Activated CD4-positive, alpha-beta T cell treated with anti-CD3 and anti-CD28 coated beads, Interleukin-2, amount 50 U/mL, for 1 hour (primary cell): ENCODE data around the gene ARHGEF1.
A peak's percentile ranks its signal among the peaks of the same experiment; 100 is the strongest.
"Not testable (repeated sequence)": the region's sequence is repeated elsewhere in the genome, so short reads cannot be mapped to it uniquely, and the experiment has no call there.

Experiments used
- DNase-seq: peaks from one replicate; pipeline ENCODE4 v3.0.0-alpha.2; 2020

The ARHGEF1 gene

DNA sequence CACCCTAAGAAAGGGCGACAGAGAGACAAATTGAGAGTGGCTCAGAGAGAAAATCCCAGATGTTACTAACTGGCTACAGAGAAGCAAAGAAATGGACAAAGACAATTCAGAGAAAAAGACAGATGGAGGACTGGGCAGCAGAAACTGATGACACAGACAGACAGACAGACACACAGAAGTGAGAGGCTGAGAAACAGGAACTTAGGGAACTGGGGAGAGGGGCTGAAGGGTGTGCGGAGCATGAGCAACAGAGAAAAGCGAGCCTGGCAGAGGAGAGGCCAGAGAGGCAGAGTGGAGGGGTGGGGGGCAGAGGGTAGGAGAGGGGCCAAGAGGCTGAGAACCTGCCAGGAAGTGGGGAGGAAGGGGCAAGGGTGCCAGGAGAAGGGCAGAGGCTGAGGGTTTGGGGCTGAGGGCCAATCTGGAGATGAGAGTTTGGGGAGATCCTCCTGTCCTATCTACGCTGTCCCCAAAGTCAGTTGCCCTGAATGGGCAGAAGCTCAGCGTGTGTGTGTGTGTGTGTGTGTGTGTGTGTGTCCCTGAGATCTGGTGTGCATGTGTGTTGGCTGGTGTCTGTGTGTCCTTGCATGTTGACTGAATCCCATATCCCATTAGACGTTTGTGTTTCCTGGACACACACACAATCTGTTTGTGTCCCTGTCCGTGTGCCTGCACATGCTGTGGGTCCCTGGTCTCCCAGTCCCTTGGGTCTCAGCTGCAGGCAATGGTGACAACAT lies 50.9 kb downstream of the ARHGEF1 start:
- DNase-seq, result no peak

DNA sequence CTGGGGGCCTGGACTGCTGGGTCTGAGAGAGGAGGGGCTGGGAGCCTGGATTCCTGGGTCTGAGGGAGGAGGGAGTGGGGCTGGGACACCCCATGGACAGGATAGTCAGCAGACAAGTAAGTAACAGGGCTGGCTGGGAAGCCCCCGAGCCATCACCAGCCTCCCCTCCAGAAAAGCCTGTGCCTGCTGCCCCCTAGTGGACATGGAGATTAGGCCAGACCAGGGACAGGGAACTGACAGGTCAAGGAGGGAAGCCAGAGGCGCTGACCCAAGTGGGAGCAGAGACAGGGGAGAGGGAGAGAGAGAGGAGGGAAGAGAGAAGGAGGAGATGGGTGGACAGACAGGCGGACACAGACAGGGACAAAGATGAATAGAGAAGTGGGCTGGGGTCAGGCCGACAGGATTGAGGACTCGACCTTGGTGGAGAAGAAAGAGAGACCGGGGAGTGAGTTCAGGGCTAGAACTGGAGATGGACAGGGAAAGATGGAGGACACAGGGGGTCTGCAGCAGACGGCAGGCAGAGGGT lies 51.9 kb downstream of the ARHGEF1 start:
- peak; percentile 75 for DNase-seq

DNA sequence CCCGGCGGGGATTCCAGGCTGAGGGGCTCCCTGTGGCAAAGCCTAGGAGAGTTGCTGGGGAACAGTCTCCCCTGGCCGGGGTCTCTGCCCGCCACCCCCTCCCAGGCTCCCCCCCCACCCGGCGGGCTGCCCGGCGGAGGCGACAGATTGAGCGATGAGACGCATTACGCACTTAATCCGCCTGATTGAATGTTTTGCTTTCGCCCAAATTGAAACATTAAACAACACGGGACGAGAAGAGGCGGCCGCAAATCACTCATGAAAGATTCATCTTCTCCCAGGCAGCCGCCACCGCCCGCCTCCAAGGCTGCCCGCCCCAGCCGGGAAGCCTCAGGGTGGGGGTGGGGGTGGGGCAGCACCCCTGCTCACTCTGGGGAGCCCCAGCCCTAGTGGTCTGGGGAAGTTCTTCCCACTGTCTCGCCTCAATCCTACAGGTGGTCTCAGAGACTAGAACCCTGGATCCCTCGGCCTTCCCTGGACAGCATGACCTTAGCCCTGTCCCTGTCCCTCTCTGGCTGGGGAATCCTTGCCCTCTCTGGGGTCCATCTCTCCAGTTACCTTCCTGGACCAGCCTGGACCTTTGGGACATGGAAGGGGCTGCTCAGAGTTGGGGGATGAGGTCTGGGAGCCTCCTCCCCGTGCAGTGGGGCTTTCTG lies 52.9 kb downstream of the ARHGEF1 start:
- no peak for DNase-seq

DNA sequence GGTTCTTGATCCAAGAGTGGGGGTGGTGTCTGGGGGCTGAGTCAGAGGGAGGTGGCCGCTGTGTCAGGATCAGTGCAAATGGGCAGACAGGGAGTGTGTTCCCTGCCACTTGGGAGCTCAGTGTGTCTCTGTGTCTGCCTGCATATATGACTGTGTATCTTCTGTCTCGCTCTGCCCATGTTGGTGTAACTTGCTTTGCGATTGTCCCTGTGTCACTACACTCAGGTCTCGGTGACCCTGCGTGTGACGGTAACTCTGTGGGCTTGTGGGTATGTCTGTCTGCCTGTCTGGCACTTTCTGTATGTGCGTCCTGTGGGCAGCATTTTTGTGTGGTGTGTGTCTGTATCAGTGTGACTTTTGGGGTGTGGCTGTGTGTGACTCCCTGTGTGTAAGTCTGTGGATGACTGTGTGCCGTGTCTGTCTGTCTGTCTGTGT lies 53.4 kb downstream of the ARHGEF1 start:
- no peak for DNase-seq

DNA sequence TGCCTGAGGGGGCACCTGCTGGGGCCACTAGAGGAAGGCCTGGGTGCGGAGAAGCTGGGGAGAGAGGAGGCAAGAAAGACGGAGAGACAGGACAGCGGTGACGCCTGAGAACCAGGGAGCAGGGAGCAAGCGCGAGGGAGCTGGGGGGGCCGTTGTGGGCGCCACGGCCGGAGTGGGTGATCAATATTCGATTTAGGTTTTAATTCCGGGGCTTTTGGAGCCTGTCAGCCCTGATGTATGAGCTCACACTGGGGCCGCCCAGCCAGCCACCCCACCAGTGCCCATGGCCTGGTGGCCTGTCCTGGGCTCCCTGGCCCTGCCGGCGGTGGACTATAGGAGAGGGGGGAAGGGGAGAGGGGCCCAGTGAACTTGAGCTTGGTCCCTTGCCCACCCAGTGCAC lies 54.0 kb downstream of the ARHGEF1 start:
- no peak for DNase-seq

DNA sequence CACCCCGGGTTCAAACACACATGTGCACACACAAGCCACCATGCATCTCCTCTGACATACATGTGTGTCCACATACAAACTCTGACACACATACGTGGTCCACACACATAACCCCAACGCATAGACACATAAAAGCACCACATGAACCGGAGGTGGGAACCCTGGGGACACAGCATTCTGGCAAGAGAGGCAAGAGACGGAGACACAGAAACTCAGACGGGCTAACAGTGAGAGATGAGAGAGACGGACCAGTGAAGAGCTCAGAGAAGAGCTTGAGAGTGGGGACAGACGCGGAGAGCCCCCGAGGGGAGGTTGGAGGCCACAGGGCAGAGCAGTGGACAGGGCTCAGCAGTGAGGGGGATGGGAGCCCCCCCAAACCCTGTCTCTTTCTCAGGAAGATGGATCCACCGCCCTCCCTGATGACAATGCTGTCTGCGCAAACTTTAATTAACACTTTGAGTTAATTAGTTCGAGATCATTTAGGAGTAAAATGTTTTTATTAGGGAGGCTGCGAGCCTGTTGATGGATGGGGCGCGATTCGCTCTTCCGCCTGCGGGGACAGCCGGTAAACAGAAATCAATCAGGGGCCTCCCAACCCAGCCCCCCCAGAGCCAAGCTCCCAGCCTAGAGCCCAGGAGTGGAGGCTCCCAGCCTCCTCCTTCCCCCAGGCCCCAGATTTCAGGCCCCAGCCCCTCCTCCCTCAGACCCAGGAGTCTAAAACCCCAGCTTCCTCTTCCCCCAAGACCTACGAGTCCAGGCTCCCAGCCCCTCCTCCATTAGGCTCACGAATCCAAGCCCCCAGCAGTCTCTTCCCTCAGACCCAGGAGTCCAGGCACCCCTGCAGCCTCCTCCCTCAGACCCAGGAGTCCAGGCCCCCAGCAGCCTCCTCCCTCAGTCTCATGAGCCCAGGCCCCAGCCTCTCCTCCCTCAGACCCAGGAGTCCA lies 54.8 kb downstream of the ARHGEF1 start:
- no peak for DNase-seq

DNA sequence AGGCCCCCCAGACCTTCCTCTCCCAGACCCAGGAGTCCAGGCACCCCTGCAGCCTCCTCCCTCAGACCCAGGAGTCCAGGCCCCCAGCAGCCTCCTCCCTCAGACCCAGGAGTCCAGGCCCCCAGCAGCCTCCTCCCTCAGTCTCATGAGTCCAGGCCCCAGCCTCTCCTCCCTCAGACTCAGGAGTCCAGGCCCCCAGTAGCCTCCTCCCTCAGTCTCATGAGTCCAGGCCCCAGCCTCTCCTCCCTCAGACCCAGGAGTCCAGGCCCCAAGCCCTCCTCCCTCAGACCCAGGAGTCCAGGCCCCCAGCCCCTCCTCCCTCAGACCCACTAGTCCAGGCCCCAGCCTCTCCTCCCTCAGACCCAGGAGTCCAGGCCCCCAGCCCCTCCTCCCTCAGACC lies 56.2 kb downstream of the ARHGEF1 start:
- DNase-seq, result not testable (repeated sequence)

DNA sequence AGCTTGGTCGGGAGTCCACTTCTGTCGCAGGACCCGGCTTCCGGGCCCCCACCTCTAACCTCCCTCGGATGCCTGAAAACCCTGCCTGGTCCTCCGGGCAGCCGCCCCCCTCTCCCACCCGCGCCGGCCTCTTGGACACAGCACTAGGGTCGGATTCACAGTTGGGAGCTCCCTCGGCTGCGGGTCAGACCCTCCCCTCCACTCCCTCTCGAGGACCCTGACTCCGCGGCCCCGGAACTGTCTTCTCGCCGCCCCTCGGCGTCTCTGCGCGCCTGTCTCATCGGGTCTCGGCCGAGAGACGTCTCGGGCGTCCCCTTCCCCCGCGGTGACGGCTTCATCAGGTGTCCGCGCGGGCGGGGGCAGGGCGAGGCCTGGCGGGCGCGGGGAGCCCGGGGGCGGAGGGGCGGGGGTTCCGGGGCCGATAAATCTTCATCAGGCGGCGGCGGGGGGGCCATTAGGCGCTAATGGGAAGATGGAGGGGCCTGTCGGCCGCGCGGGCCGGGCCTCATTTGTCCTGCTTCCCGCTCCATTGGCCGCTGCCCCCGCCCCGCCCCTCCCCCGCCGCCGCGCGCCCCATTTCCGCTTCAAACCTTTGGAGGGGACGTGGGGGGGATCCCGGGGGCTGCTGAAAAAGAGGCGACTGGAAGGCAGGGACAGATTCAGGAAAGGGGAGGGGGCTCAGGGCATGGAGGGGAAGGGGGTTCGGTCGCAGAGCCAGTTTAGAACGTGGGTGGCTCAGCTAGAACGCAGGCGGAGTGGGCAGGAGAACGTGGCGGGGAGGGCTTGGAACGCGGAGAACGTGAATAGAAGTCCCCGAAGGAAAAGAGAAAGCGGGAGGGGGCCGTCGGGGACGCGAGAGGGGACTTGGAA lies 57.1 kb downstream of the ARHGEF1 start:
- DNase-seq, result peak; percentile 61

DNA sequence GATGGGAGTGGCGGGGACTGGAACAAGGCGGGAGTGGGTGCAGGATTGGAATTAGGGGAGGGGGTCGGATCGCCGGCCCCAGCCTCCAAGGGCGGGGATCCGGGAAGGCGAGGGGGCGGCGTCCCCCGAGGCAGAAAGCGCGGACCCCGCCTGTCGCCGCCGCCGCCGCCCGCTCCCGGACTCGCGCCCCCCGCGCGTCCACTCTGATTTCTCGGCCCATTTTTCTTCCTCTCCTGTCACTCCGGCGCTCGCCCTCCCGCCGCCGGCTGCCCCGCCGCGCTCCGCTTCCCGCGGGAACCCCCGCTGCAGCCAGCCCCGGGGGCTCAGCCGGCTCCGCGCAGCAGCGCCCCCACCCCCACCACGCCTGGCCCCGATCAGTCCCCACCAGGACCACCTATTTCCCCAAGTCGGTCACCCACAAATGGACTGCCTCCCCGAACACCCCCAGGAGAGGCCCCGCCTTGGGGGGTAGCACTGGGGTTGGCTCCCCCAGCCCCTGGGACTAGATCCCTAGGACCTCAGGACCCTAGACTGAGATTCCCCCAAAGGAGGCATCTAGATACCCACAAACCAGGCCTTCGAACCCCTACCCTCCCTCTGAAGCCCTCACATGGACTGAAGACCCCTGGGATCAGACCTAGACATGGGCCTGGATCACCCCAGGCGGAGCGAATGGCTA lies 57.9 kb downstream of the ARHGEF1 start:
- no peak for DNase-seq

DNA sequence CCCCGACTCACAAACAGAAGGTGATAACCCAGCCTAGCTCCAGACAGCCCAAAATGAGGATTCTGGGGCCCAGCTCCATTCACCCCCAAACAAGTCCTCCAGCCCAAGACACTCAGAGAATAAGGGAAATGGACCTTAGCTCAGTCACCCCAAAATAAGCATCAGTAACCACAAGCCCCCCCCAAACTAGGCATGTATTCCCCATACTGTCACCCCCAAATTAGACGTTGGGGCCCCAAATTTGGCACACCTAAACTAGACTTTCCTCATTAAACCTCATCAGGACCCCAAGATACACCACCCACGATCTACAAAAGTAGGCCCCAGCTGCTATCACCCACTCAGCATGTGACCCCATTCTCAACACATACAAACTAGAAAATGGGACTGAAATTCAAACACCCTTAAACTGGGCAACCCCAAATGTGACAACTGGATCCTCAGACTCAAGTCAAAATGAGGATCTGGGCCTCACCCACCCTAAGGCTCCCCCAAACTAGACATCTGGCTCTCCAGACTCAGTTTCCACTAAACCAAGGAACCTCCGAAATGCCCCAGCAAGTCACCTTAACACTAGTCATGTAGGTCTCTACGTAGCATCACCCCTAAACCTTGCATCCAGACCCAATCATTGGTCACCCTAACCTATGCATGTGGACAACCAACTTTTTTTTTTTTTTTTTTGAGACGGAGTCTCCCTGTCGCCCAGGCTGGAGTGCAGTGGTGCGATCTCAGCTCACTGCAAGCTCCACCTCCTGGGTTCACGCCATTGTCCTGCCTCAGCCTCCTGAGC lies 58.6 kb downstream of the ARHGEF1 start:
- no peak for DNase-seq

DNA sequence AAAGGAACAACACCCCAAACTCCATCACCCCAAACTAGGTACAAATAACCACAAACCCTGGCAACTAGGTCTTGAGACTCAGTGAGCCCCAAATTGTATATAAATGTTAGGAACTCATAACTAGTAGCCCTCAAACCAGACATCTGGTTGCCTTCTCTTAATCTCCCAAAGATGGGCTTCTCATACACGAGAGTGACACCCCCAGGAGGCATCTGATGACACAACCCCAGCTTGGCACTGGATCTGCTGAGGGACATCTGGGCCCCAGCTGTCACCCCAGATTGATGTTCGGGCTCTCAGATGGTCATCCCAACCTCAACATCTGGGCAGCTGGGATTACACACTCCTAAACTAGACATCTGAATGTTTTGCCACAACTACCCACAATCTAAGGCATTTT lies 61.4 kb downstream of the ARHGEF1 start:
- DNase-seq, result no peak

DNA sequence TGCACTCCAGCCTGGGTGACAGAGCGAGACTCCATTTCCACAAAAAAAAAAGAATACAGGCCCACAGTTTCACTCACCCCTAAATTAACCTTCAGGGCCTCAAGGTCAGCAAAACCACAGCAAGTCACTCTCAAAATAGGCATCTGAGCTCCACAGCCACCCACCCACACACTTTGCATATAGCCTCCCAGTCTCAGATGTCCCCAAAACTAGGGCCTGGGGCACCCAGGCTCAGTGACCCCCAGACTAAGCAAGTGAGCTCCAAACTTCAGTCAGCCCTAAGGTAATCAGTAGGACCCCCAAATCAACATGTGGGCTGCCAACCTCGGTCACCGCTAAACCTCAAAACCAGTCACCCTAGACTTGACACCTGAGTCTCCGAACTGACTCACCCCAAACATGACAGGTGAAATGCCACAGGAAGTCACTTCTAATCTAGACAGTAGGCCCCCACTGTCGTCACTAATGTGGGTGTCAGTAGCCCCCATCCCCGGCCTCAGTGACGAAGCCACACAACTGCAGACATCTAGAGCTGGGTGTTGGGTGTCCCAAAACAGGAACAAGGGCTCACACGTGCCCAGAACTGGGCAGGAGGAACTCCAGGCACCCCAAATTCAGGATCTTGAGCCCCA lies 62.3 kb downstream of the ARHGEF1 start:
- DNase-seq, result peak; percentile 86

DNA sequence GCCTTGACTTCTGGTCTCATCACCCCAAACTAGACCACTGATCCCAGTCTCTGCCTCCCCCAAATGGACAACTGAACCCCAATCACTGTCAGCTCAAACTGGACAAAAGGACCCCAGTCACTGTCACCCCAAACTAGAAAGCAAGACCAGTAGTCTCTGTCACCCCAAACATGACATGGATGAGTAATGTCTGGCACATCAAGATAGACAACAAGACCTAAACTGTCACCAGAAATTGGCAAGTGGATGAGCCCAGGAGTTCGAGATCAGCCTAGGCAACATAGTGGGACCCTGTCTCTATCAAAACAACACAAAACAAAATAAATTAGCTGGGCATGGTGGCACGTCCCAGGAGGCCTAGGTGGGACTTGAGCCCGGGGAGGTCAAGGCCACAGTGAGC lies 64.1 kb downstream of the ARHGEF1 start:
- no peak for DNase-seq

DNA sequence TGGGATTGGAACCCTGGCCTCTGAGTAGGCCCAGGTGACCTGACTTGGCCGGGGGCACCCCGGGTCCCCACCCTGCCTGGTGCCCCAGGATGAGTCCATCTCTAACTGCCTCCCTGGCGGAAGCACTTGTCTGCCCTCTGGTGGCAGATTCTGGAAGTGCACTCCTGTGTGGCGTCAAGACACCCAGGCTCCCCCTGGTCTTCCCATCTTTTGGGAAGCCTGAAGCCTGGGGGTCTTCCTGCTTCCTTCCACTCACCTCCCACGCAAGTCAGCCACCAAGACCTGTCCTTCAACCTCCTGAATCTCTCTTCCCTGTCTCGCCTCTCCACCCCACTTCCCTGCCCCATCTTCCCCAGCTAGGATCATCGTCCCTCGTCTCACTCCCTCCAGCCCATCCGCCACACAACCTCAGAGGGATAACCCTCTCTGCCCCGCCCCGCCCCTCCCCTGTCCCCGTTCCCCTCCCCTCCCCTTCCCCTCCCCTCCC lies 68.7 kb downstream of the ARHGEF1 start:
- DNase-seq, result peak; percentile 90

DNA sequence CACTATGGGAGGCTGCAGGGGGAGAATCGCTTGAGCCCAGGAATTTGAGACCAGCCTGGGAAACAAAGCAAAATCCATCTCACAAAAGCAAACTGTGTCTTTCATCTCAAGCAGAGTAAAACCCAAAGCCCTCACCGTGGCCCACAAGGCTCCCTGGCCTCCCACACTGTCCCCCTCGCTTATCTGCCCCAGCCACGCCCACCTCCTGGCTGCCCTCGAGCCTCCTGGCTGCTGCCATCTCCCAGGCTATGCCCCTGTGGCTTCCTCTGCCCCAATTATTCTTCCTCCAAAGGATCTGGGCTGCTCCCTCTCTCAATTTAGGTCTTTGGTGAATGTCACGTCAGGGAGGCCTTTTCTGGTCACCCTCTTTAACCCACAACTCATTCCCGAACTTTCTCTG lies 72.5 kb downstream of the ARHGEF1 start:
- no peak for DNase-seq

DNA sequence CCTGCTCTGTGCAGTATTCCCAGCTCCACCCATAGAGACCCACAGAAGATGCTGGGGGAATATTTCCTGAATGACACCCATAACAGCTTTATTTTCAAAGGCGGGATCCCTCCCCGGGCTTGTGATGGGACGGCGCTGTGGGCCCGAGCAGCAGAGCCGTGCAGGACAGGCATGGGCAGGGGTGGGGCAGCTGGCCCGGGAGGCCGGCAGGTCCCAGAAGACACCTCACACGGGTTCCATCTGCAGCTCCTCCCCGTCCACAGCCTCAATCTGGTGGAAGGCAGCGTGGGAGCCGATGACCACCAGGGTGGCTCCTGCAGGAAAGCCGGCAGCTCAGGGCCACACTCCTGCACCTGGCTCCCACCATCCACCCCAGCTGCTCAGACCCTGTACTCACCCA lies 73.6 kb downstream of the ARHGEF1 start:
- no peak for DNase-seq
